Measurements from ENCODE around the gene CENPV. TPM values are rescaled to one million over a fixed set of nuclear protein-coding genes. Genes with fewer than 3 reads are reported as not detected.

The CENPV gene
- total and polyA plus RNA-seq, 2 experiments from 2014 or later = 40.4 to 52.4 TPM

DNA sequence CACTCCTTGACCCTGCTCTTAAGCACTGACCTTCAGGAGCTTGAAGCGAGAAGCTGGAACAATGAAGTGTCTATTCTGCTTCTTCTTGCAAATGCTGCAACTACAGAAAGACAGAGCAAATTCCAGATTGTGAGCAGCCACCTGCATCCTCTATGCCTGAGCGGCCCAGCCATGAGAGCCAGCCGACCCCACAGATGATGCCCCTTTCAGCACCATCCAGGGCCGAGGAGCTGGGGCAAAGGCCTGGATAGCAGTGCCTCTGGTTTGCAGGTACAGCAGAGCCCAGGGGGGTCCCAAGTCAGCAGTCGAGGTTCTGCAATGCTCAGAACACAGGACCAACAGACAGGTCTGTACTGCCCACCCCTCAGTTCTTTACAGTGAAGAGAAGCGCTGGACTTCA is 4.7 kb downstream of the CENPV start:
- peaks cover 33% of the 10 kb centered on the region for H3K79me2 ChIP-seq
- 97% methylated on average over 6 of the region's 6 CpGs for WGBS (ENCODE audit: low lambda C conversion rate, missing lambda C conversion rate)
- H3K27me3 ChIP-seq = no peaks in the 10 kb centered on the region
- H3K4me3 ChIP-seq = no peak overlapping the region
- H3K36me3 ChIP-seq (replicated peaks; ENCODE audit: insufficient read depth, low read depth) = no peaks in the 10 kb centered on the region
- no peaks in the 10 kb centered on the region for H3K9me2 ChIP-seq (replicated peaks; ENCODE audit: insufficient read depth)
- TF ChIP-seq EZH2 (IDR thresholded peaks at IDR 0.05; ENCODE audit: borderline replicate concordance) (no peak), EZH2phosphoT487 (IDR thresholded peaks at IDR 0.05; ENCODE audit: low read depth, severe bottlenecking, unreplicated experiment) (no peak)
- TF ChIP-seq, protein P1, sequence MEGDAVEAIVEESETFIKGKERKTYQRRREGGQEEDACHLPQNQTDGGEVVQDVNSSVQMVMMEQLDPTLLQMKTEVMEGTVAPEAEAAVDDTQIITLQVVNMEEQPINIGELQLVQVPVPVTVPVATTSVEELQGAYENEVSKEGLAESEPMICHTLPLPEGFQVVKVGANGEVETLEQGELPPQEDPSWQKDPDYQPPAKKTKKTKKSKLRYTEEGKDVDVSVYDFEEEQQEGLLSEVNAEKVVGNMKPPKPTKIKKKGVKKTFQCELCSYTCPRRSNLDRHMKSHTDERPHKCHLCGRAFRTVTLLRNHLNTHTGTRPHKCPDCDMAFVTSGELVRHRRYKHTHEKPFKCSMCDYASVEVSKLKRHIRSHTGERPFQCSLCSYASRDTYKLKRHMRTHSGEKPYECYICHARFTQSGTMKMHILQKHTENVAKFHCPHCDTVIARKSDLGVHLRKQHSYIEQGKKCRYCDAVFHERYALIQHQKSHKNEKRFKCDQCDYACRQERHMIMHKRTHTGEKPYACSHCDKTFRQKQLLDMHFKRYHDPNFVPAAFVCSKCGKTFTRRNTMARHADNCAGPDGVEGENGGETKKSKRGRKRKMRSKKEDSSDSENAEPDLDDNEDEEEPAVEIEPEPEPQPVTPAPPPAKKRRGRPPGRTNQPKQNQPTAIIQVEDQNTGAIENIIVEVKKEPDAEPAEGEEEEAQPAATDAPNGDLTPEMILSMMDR (IDR thresholded peaks at IDR 0.05; ENCODE audit: poor library complexity) = no peak
- H3K9me3 ChIP-seq (ENCODE audit: low read depth) = no peaks in the 10 kb centered on the region
- H2AFZ ChIP-seq = no peak overlapping the region
- H3K27ac ChIP-seq = no peak overlapping the region
- no peaks in the 10 kb centered on the region for H3K4me1 ChIP-seq (ENCODE audit: insufficient read depth)
- H3K4me2 ChIP-seq = no peak overlapping the region
- peaks cover 3% of the 10 kb centered on the region for H4K20me1 ChIP-seq (ENCODE audit: insufficient read depth, poor library complexity, severe bottlenecking)
- no peak for DNase-seq (ENCODE audit: low spot score)

- no peaks in the 10 kb centered on the region for H3K9me2 ChIP-seq (replicated peaks; ENCODE audit: insufficient read depth)
- H3K27me3 ChIP-seq = no peaks in the 10 kb centered on the region
- peaks cover 2% of the 10 kb centered on the region for H4K20me1 ChIP-seq (ENCODE audit: insufficient read depth, poor library complexity, severe bottlenecking)
- peaks cover 23% of the 10 kb centered on the region for H3K79me2 ChIP-seq
- H3K4me1 ChIP-seq (ENCODE audit: insufficient read depth) = no peaks in the 10 kb centered on the region
- 92% methylated on average over 6 of the region's 6 CpGs for WGBS (ENCODE audit: low lambda C conversion rate, missing lambda C conversion rate)
- TF ChIP-seq, protein P1 (IDR thresholded peaks at IDR 0.05; ENCODE audit: poor library complexity) = no peak
- no peak for TF ChIP-seq EZH2phosphoT487 (IDR thresholded peaks at IDR 0.05; ENCODE audit: low read depth, severe bottlenecking, unreplicated experiment)
- no peak for TF ChIP-seq EZH2 (IDR thresholded peaks at IDR 0.05; ENCODE audit: borderline replicate concordance)
- no peak overlapping the region for H3K4me2 ChIP-seq
- H3K4me3 ChIP-seq = no peak overlapping the region
- no peak for DNase-seq (ENCODE audit: low spot score)
- no peak overlapping the region for H3K27ac ChIP-seq
- no peaks in the 10 kb centered on the region for H3K9me3 ChIP-seq (ENCODE audit: low read depth)
- H2AFZ ChIP-seq = no peak overlapping the region
- no peaks in the 10 kb centered on the region for H3K36me3 ChIP-seq (replicated peaks; ENCODE audit: insufficient read depth, low read depth)
Measured at GRCh38 chr17:16346721-16347271, 6.5 kb downstream of the CENPV start.

DNA sequence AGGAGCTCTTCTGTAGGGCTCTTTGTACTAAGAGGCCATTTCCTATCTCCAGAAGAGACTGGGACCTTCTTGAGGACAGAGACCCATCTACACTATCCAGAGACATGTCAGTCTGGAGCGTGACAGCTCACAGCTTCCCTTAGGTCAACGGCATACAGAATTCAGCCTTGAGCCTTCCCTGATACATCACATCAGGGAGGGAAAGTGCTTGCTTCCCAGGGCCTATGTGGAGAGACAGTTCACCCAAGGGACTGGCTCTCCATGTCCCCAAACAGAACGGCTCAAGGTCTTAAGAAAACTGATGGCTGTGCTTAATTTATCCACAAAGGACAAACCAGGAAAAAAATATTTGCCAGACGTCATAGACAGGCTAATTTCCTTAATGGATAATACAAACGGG is 7.7 kb downstream of the CENPV start:
- Histone ChIP-seq H3K27me3 (no peaks in the 10 kb centered on the region), H3K4me2 (no peak overlapping the region), H3K27ac (no peak overlapping the region), H2AFZ (no peak overlapping the region), H3K9me3 (ENCODE audit: low read depth) (no peaks in the 10 kb centered on the region), H3K36me3 (replicated peaks; ENCODE audit: insufficient read depth, low read depth) (no peaks in the 10 kb centered on the region), H3K9me2 (replicated peaks; ENCODE audit: insufficient read depth) (no peaks in the 10 kb centered on the region), H4K20me1 (ENCODE audit: insufficient read depth, poor library complexity, severe bottlenecking) (no peaks in the 10 kb centered on the region), H3K4me3 (no peak overlapping the region), H3K4me1 (ENCODE audit: insufficient read depth) (peaks cover 5% of the 10 kb centered on the region), H3K79me2 (peaks cover 11% of the 10 kb centered on the region)
- no peak for DNase-seq (ENCODE audit: low spot score)
- no peak for TF ChIP-seq EZH2phosphoT487 (IDR thresholded peaks at IDR 0.05; ENCODE audit: low read depth, severe bottlenecking, unreplicated experiment)
- WGBS (ENCODE audit: low lambda C conversion rate, missing lambda C conversion rate) = 94% methylated on average over 5 of the region's 5 CpGs

DNA sequence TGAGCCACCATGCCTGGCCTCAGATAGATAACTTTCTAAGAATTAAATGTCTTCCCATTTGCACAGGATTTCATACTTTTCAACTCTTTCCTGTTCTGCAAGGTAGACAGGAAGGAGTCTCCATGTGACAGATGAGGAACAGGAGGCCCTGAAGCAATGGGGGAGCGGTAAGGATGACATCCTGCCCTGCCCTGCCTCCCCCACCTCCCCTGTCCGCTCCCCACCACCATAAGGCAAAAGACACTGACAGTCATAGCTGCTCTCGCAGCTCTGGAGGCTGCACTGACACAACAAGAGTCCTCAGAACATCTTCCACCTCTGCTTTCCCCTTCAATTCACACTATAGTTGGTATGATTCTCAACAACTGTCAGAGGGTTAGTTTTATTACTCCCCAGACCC is 9.7 kb downstream of the CENPV start:
- peaks cover 6% of the 10 kb centered on the region for H3K4me1 ChIP-seq (ENCODE audit: insufficient read depth)
- no peak overlapping the region for H3K4me3 ChIP-seq
- H3K9me3 ChIP-seq (ENCODE audit: low read depth) = no peaks in the 10 kb centered on the region
- H3K79me2 ChIP-seq = no peaks in the 10 kb centered on the region
- no peak for TF ChIP-seq EZH2phosphoT487 (IDR thresholded peaks at IDR 0.05; ENCODE audit: low read depth, severe bottlenecking, unreplicated experiment)
- TF ChIP-seq EZH2 (IDR thresholded peaks at IDR 0.05; ENCODE audit: borderline replicate concordance) = no peak
- TF ChIP-seq, protein P1 (IDR thresholded peaks at IDR 0.05; ENCODE audit: poor library complexity) = no peak
- no peak overlapping the region for H3K27ac ChIP-seq
- 94% methylated on average over 3 of the region's 3 CpGs for WGBS (ENCODE audit: low lambda C conversion rate, missing lambda C conversion rate)
- no peaks in the 10 kb centered on the region for H3K36me3 ChIP-seq (replicated peaks; ENCODE audit: insufficient read depth, low read depth)
- H3K4me2 ChIP-seq = no peak overlapping the region
- no peak overlapping the region for H2AFZ ChIP-seq
- H4K20me1 ChIP-seq (ENCODE audit: insufficient read depth, poor library complexity, severe bottlenecking) = no peaks in the 10 kb centered on the region
- DNase-seq (ENCODE audit: low spot score) = no peak
- no peaks in the 10 kb centered on the region for H3K9me2 ChIP-seq (replicated peaks; ENCODE audit: insufficient read depth)
- no peaks in the 10 kb centered on the region for H3K27me3 ChIP-seq
